ENCODE measurements around the gene SLC35F1. TPM values are rescaled to one million over a fixed set of nuclear protein-coding genes. Genes with fewer than 3 reads are reported as not detected.
"Not testable (repeated sequence)": the region's sequence is repeated elsewhere in the genome, so short reads cannot be mapped to it uniquely, and the experiment has no call there.

SLC35F1 gene
- total RNA-seq, 2 donors from 2014 or later: 0.50 to 2.3 TPM

DNA sequence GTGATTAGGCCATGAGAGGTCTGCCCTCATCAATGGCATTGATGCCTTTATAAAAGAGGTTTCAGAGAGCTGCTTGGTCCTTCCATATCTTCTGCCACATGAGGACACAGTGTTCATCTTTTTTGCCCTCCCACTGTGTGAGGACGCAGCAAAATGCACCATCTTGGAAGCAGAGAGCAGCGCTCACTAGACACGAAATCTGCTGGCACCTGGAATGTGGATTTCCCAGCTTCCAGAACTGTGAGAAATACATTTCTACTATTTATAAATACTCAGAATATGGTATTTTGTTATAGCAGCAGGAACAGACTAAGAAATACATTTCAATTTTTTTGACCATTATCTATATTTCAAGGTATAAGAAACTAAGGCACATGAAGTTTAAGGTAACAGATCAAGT is 24.9 kb downstream of the SLC35F1 start:
- peaks cover 0 to 4% of the 10 kb centered on the region in 2 donors for H3K36me3 Mint-ChIP-seq (ENCODE audit: insufficient read depth in 2 of 2)
- ATAC-seq (replicated peaks in 1 of 2): no peak

GRCh38 chr6:117932676-117933075 is 25.6 kb downstream of the SLC35F1 start:
- peaks cover 2% of the 10 kb centered on the region for H3K27me3 Mint-ChIP-seq (ENCODE audit: low read depth)
- no peaks in the 10 kb centered on the region for H3K4me1 Mint-ChIP-seq (ENCODE audit: low read depth)
- no peak for ATAC-seq (replicated peaks in 1 of 2)
- no peak overlapping the region for H3K27ac Mint-ChIP-seq
- peaks cover 4 to 8% of the 10 kb centered on the region in 2 donors for H3K9me3 Mint-ChIP-seq
- H3K4me3 Mint-ChIP-seq: no peak overlapping the region
- no peak for DNase-seq
- peaks cover 0 to 4% of the 10 kb centered on the region in 2 donors for H3K36me3 Mint-ChIP-seq (ENCODE audit: insufficient read depth in 2 of 2)

More for the DNA sequence above, 24.9 kb downstream of the SLC35F1 start:
- Mint-ChIP-seq H3K4me3 (no peak overlapping the region), H3K9me3 (peaks cover 4 to 11% of the 10 kb centered on the region in 2 donors), H3K4me1 (ENCODE audit: low read depth) (no peaks in the 10 kb centered on the region), H3K27me3 (ENCODE audit: low read depth) (no peaks in the 10 kb centered on the region), H3K27ac (no peak overlapping the region)
- no peak for DNase-seq

DNA sequence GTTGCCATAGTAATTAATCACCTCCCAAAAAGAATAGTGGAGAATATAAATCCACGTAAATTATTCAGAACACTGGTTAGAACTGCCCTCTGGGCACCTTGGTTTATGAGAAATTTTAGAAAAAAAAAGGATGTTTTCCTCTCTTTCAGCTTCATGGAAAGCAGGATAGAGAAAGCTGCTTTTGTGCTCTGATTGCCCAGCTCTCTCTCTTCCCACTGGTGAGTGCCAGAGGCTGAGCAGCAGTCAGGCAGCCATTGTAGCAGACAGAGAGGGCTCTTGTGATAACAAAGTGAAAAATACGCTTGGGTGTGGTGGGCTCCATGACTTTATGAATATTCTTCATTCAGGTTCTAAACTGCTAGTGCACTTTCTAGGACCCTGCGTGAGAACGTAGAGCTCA is 26.4 kb downstream of the SLC35F1 start:
- Mint-ChIP-seq H3K27ac (no peak overlapping the region), H3K4me1 (ENCODE audit: low read depth) (no peaks in the 10 kb centered on the region), H3K36me3 (ENCODE audit: insufficient read depth in 2 of 2) (peaks cover 0 to 4% of the 10 kb centered on the region in 2 donors), H3K27me3 (ENCODE audit: low read depth) (peaks cover 8% of the 10 kb centered on the region), H3K4me3 (no peak overlapping the region), H3K9me3 (peaks cover 4 to 8% of the 10 kb centered on the region in 2 donors)
- ATAC-seq (replicated peaks in 1 of 2): no peak
- DNase-seq: no peak

DNA sequence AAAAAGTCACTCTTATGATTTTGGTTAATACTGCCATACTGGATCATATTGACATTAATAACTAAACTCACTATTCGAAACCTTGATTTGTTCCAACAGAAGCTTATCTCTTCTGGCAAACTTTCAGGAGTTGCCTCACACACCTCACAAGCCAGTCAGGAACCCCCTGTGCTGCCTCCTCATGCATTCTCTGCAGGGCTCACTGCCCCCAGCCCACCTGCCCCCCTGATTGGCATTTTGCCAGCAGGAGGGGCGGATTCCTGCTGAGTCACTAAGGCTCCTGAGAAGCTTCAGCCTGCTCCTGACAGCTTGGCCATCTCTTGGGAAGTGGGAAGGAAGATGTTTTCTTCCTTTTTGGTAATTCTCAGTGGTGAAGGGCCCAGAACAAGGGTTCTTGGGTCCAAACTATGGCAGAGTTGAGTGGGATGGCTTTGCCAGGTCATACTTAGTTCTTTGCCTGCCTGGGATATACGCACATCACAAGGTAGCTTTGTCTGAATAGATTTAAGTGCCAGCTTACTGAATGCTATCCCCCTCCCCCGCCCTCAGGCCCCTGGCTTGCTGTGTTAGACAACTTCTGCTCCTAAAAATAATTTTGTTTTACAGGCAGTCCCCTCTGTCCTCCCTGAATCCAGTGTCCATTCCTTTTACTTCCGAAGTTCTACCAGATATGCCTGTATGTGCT is 31.4 kb downstream of the SLC35F1 start:
- ATAC-seq (replicated peaks in 1 of 2) (no peak), DNase-seq (no peak)
- no peaks in the 10 kb centered on the region for H3K9me3 Mint-ChIP-seq
- no peaks in the 10 kb centered on the region for H3K4me1 Mint-ChIP-seq (ENCODE audit: low read depth)
- H3K27ac Mint-ChIP-seq: no peak overlapping the region
- peaks cover 8% of the 10 kb centered on the region for H3K27me3 Mint-ChIP-seq (ENCODE audit: low read depth)
- no peak overlapping the region for H3K4me3 Mint-ChIP-seq
- no peaks in the 10 kb centered on the region for H3K36me3 Mint-ChIP-seq (ENCODE audit: insufficient read depth in 2 of 2)

DNA sequence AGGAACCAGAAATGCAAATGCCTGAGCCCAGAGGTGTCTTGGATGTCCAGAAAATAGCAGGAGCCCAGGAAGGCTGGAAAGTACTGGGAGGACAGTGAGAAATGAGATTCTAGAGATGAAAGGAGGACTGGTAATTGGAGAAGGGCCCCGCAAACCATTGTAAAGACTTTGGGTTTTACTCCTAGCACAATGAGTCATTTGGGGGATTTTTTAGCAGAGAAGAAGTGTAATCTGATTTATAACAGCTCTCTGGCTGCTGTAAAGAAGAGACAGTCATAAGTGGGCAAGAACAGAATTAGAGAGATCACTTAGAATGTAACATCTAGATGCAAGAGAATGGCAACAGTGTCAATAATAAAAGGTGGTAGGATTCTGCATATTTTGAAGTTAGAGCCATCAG is 40.2 kb downstream of the SLC35F1 start:
- H3K9me3 Mint-ChIP-seq: no peaks in the 10 kb centered on the region
- H3K36me3 Mint-ChIP-seq (ENCODE audit: insufficient read depth in 2 of 2): no peaks in the 10 kb centered on the region
- H3K27me3 Mint-ChIP-seq (ENCODE audit: low read depth): no peaks in the 10 kb centered on the region
- H3K4me1 Mint-ChIP-seq (ENCODE audit: low read depth): no peaks in the 10 kb centered on the region
- ATAC-seq (replicated peaks in 1 of 2): peak; percentile 71 to 88
- no peak overlapping the region for H3K4me3 Mint-ChIP-seq
- no peak for DNase-seq
- H3K27ac Mint-ChIP-seq: no peak overlapping the region

- Mint-ChIP-seq H3K4me3 (no peak overlapping the region), H3K9me3 (no peaks in the 10 kb centered on the region), H3K27ac (no peak overlapping the region), H3K4me1 (ENCODE audit: low read depth) (no peaks in the 10 kb centered on the region), H3K36me3 (ENCODE audit: insufficient read depth in 2 of 2) (no peaks in the 10 kb centered on the region), H3K27me3 (ENCODE audit: low read depth) (no peaks in the 10 kb centered on the region)
- DNase-seq: no peak
- ATAC-seq (replicated peaks in 1 of 2): no peak
Measured at GRCh38 chr6:117951783-117952182, 44.7 kb downstream of the SLC35F1 start.

GRCh38 chr6:117955684-117956256 is 48.7 kb downstream of the SLC35F1 start:
- ATAC-seq (replicated peaks in 1 of 2): no peak
- H3K4me3 Mint-ChIP-seq: no peak overlapping the region

GRCh38 chr6:117956386-117956785 is 49.3 kb downstream of the SLC35F1 start:
- Mint-ChIP-seq H3K27me3 (ENCODE audit: low read depth) (no peaks in the 10 kb centered on the region), H3K36me3 (ENCODE audit: insufficient read depth in 2 of 2) (no peaks in the 10 kb centered on the region), H3K4me3 (no peak overlapping the region), H3K9me3 (no peaks in the 10 kb centered on the region), H3K27ac (no peak overlapping the region), H3K4me1 (ENCODE audit: low read depth) (no peaks in the 10 kb centered on the region)
- no peak for ATAC-seq (replicated peaks in 1 of 2)
- DNase-seq: no peak

More at GRCh38 chr6:117955684-117956256, 48.7 kb downstream of the SLC35F1 start:
- Mint-ChIP-seq H3K27me3 (ENCODE audit: low read depth) (no peaks in the 10 kb centered on the region), H3K9me3 (no peaks in the 10 kb centered on the region), H3K4me1 (ENCODE audit: low read depth) (no peaks in the 10 kb centered on the region), H3K36me3 (ENCODE audit: insufficient read depth in 2 of 2) (no peaks in the 10 kb centered on the region), H3K27ac (no peak overlapping the region)
- DNase-seq: no peak

DNA sequence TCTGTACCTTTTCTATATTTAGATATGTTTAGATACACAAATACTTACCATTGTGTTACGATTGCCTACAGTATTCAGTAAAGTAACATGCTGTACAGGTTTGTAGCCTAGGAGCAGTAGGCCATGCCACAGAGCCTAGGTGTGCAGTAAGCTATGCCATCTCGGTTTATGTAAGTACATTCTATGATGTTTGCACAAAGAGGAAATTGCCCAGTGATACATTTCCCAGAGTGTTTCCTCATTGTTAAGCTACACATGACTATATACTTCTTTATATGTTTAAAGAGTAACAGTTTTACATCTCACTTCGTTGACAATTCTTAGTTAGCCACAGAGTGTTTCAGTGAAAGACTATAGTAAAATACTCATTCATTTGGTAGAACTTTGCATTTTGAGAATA is 51.5 kb downstream of the SLC35F1 start:
- no peaks in the 10 kb centered on the region for H3K9me3 Mint-ChIP-seq
- no peak overlapping the region for H3K27ac Mint-ChIP-seq
- no peaks in the 10 kb centered on the region for H3K27me3 Mint-ChIP-seq (ENCODE audit: low read depth)
- no peaks in the 10 kb centered on the region for H3K36me3 Mint-ChIP-seq (ENCODE audit: insufficient read depth in 2 of 2)
- DNase-seq (no peak), ATAC-seq (replicated peaks in 1 of 2) (no peak)
- H3K4me1 Mint-ChIP-seq (ENCODE audit: low read depth): no peaks in the 10 kb centered on the region
- no peak overlapping the region for H3K4me3 Mint-ChIP-seq

GRCh38 chr6:117960877-117961276 is 53.8 kb downstream of the SLC35F1 start:
- Mint-ChIP-seq H3K27me3 (ENCODE audit: low read depth) (no peaks in the 10 kb centered on the region), H3K27ac (no peak overlapping the region), H3K4me1 (ENCODE audit: low read depth) (no peaks in the 10 kb centered on the region), H3K36me3 (ENCODE audit: insufficient read depth in 2 of 2) (peaks cover 3 to 5% of the 10 kb centered on the region in 2 donors), H3K4me3 (no peak overlapping the region), H3K9me3 (peaks cover 5 to 7% of the 10 kb centered on the region in 2 donors)
- ATAC-seq (replicated peaks in 1 of 2): no peak
- DNase-seq: no peak

DNA sequence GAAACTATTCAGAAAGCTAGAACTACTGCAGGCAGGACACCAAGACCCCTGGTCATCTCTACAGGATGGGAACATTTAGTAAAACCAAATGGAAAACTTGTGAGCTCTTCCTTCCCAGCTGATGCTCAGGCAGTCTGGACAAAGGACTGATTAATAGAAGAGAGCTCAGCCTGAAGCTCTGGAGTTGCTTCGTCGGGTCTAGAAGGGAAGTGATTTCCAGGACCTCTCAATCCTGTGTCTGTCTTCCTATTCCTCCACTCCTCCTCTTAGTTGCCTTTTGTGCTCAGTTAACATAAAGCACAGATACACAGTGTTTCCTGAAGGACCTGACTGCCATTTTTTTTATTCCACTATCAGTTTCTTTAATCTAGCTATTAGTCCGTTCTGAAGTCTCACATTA is 54.2 kb downstream of the SLC35F1 start:
- no peak for DNase-seq
- peaks cover 5 to 7% of the 10 kb centered on the region in 2 donors for H3K9me3 Mint-ChIP-seq
- H3K27me3 Mint-ChIP-seq (ENCODE audit: low read depth): no peaks in the 10 kb centered on the region
- H3K4me1 Mint-ChIP-seq (ENCODE audit: low read depth): no peaks in the 10 kb centered on the region
- no peak for ATAC-seq (replicated peaks in 1 of 2)
- H3K36me3 Mint-ChIP-seq (ENCODE audit: insufficient read depth in 2 of 2): peaks cover 3 to 5% of the 10 kb centered on the region in 2 donors
- no peak overlapping the region for H3K4me3 Mint-ChIP-seq
- no peak overlapping the region for H3K27ac Mint-ChIP-seq

- not testable (repeated sequence) for H3K36me3 Mint-ChIP-seq (ENCODE audit: insufficient read depth in 2 of 2); DNase-seq; H3K27ac Mint-ChIP-seq; H3K27me3 Mint-ChIP-seq (ENCODE audit: low read depth); ATAC-seq (replicated peaks in 1 of 2); H3K4me1 Mint-ChIP-seq (ENCODE audit: low read depth); H3K9me3 Mint-ChIP-seq; H3K4me3 Mint-ChIP-seq
Measured at GRCh38 chr6:117965763-117966162, 58.7 kb downstream of the SLC35F1 start.

DNA sequence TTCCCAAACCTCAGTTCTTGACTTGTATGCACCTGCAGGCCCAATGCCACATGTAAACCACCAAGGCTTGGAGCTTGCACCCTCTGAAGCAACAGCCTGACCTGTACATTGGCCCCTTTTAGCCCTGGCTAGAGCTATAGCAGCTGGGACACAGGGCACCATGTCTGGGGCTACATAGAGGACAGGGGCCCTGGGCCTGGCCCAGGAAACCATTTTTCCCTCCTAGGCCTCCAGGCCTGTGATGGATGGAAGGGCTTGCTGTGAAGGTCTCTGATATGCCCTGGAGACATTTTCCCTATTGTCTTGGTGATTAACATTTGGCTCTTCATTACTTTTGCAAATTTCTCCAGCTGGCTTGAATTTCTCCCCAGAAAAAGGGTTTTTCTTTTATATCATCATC is 64.6 kb downstream of the SLC35F1 start:
- no peak for ATAC-seq (replicated peaks in 1 of 2)

More for the DNA sequence above, 64.6 kb downstream of the SLC35F1 start:
- Mint-ChIP-seq H3K4me1 (ENCODE audit: low read depth) (no peaks in the 10 kb centered on the region), H3K4me3 (no peak overlapping the region), H3K27me3 (ENCODE audit: low read depth) (peaks cover 11% of the 10 kb centered on the region), H3K36me3 (ENCODE audit: insufficient read depth in 2 of 2) (peaks cover 1 to 3% of the 10 kb centered on the region in 2 donors), H3K27ac (no peak overlapping the region), H3K9me3 (peaks cover 3 to 11% of the 10 kb centered on the region in 2 donors)
- no peak for DNase-seq
